Lower leg skin (tissue), 3 donors: ENCODE data around the gene SLC29A3.

ENCODE experiments used
- CTCF ChIP-seq, 3 donors: fragments of 450-650 bp; IDR thresholded peaks; one replicate each; pipeline ENCODE4 v1.5.1; 2016; ENCODE audit warnings: antibody characterized with exemption in 3 of 3, mild to moderate bottlenecking in 3 of 3, moderate library complexity in 2 of 3
- POLR2A ChIP-seq, 2 donors: fragments of 450-650 bp; IDR thresholded peaks; one replicate each; pipeline ENCODE4 v1.6.1; 2016 to 2017; ENCODE audit warnings: antibody characterized with exemption in 2 of 2, mild to moderate bottlenecking in 1 of 2, moderate library complexity in 1 of 2

- TF ChIP-seq CTCF (IDR thresholded peaks at IDR 0.05) (peak in 1 of 3 donors; percentile 33), POLR2A (IDR thresholded peaks at IDR 0.05) (no peak)
These were observed 65.1 kb downstream of the SLC29A3 start for GRCh38 chr10:71383972-71384687.
